Measurements from ENCODE around the gene COL1A2.

The COL1A2 gene

GRCh38 chr7:94394437-94395140 lies at the start of gene COL1A2:
Gene COL1A2, plus strand, starts transcription at chr7:94394895. Its CDS starts 137 bp downstream, at chr7:94395032.
- in situ Hi-C loops (cut with HindIII; ENCODE audit: low sequenced_read_pairs): no loop called here

- in situ Hi-C loops (cut with HindIII; ENCODE audit: low sequenced_read_pairs): no loop called here
These were observed 48.8 kb upstream of the COL1A2 start for GRCh38 chr7:94345907-94346306.

DNA sequence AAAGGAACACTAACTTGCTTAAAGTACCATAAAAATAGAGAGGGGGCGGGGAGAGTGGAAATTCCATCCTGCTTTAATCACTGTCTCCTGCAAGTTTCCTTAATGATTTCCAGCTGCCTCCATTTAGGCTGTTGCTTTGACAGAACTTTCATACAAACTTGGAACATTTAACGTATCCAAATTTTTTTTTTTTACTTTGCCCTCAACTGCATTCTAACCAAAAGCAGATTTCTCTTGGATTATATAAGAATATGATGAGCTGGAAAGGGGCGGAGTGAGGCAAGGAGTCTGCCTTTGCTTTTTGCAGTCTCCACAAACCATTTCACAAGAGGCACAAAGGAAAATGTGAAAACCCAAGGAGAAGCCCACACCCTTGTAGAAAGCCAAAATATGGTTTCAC lies 46.6 kb upstream of the COL1A2 start:
- in situ Hi-C loops (cut with HindIII; ENCODE audit: low sequenced_read_pairs): no loop called here

DNA sequence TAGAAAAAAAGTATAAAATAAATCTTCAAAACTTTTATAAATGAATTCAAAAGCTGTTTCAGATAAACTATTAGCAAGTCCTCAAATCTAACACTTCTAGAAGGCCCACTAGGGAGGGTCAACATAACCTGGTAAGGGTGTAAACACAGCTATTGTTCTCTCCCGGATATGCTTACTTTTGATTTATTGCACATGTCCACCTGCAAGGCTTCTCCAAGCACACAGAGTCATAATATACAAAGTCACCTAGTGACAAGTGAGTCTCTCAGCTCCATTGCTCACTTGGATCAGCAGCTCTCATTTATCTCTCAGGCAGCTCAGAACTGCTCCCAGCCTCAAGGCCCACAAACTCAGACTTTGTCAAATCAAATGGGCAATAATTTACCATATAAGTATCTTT lies 44.0 kb upstream of the COL1A2 start:
- in situ Hi-C loops (cut with HindIII; ENCODE audit: low sequenced_read_pairs): no loop called here

GRCh38 chr7:94351703-94352102 lies 43.0 kb upstream of the COL1A2 start:
- in situ Hi-C loops (cut with HindIII; ENCODE audit: low sequenced_read_pairs): no loop called here

DNA sequence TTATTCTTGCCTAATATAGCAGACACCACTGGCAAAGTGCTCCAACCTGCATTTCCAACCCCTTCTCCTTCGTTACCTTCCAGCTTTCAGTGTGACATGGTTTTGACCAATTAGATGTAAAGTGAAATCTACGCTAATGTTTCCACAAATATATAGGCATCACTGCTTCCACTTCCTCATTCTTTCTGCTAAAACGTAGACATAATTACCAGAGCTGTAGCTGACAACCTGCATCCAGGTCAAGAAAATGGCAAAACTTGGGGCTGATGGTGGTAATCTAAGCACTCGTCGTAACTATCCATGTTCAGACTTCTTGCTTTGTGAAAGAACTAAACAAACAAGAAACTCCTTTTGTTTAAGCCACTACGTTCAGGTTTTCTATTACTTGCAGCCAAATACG lies 41.8 kb upstream of the COL1A2 start:
- in situ Hi-C loops (cut with HindIII; ENCODE audit: low sequenced_read_pairs): no loop called here

DNA sequence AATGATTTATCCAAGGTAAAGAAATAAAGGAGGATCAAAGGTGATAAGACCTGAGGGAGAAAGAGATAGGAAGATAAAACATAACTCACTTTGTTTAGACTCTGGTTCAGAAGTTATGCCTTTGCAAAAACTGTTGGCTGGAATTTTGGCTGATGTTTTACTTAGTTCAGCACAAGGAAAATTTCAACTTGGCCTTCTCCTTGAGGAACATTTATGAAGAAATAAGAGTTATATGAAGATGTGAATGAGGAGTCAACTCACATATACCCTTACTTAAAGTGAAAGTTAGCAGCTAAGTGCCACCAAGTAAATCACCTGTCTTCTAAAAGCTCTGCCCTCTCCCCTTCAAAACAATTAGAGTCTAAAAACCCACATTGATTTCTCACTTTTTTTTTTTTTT lies 39.7 kb upstream of the COL1A2 start:
- in situ Hi-C loops (cut with HindIII; ENCODE audit: low sequenced_read_pairs): no loop called here

DNA sequence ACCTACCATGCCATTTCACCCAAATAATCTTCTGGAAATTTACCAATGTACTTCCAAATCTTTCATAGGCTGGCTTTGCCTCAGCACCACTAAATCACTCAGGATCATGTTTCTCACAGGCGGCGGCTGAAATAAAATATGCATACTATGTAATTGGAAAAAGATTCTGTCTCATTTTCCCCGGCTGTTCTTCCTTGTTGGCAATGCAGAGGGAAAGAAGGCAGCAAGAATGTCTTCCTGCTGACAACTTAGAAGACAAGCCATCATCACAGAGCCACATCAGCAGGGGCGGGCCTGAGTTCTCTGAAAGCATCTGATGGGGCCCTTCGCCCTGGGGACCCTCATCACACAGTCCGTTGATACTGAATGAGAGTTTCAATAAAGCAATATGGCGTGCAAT lies 39.2 kb upstream of the COL1A2 start:
- in situ Hi-C loops (cut with HindIII; ENCODE audit: low sequenced_read_pairs): no loop called here

- in situ Hi-C loops (cut with HindIII; ENCODE audit: low sequenced_read_pairs): no loop called here
These were observed 37.6 kb upstream of the COL1A2 start for GRCh38 chr7:94357076-94357475.

- in situ Hi-C loops (cut with HindIII; ENCODE audit: low sequenced_read_pairs): no loop called here
These were observed 33.8 kb upstream of the COL1A2 start for GRCh38 chr7:94360926-94361325.

- in situ Hi-C loops (cut with HindIII; ENCODE audit: low sequenced_read_pairs): no loop called here
These were observed 32.4 kb upstream of the COL1A2 start for GRCh38 chr7:94362276-94362675.

DNA sequence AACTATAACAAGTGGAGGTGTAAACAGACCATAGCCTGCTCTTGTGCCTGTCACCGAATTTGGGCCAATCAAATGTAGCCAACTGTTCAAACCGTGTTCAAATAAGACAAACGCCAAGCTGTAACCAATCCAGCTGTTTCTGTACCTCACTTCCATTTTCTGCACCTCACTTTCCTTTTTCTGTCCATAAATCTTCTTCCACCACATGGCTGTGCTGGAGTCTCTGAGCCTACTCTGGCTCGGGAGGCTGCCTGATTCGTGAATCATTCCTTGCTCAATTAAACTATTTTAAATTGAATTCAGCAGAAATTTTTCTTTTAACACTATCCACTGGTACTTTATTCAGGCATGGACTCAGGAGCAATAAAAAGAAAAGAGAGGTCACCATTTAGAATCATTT lies 29.9 kb upstream of the COL1A2 start:
- in situ Hi-C loops (cut with HindIII; ENCODE audit: low sequenced_read_pairs): no loop called here

- in situ Hi-C loops (cut with HindIII; ENCODE audit: low sequenced_read_pairs): no loop called here
These were observed 28.5 kb upstream of the COL1A2 start for GRCh38 chr7:94366163-94366562.

GRCh38 chr7:94366832-94367231 lies 27.9 kb upstream of the COL1A2 start:
- in situ Hi-C loops (cut with HindIII; ENCODE audit: low sequenced_read_pairs): no loop called here

DNA sequence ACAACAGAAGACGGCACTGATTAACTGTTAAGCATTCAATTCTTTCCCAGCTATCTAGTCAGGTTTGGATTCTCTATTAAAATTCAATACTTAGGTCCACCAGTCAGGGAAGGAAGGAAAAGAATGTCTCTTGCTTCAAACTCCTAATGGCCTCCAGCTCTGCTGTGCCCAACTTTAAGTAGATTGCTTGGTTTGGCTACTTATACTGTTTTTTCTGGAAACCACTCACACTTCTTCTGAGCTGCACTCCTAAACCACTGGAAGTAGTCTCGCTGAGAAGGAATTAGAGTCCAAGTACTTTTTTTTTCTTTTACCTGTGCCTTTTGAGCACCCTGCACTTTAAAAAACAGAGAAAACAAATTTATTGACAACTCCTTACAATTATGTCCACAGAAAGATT lies 26.7 kb upstream of the COL1A2 start:
- in situ Hi-C loops (cut with HindIII; ENCODE audit: low sequenced_read_pairs): no loop called here

GRCh38 chr7:94368371-94368791 lies 26.3 kb upstream of the COL1A2 start:
- in situ Hi-C loops (cut with HindIII; ENCODE audit: low sequenced_read_pairs): no loop called here

DNA sequence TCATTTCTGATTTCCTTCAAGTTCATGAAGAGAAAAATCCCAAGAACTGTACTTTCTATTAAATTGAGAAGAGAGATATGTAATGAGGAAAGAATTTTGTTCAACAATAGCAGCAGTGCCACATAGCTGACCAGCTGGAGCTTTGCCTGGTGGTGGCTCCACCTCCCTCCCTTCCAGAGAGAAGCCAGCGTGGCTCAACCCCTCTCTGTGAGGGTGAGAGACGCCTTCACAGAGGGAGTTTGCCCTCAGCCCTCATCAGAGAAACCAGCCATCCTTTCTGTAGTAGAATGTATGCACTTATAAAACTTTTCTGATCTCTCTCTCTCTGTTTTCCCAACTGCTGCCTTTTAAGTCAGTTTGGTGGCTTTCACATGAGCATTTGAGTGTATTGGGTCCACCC lies 20.5 kb upstream of the COL1A2 start:
- in situ Hi-C loops (cut with HindIII; ENCODE audit: low sequenced_read_pairs): no loop called here

DNA sequence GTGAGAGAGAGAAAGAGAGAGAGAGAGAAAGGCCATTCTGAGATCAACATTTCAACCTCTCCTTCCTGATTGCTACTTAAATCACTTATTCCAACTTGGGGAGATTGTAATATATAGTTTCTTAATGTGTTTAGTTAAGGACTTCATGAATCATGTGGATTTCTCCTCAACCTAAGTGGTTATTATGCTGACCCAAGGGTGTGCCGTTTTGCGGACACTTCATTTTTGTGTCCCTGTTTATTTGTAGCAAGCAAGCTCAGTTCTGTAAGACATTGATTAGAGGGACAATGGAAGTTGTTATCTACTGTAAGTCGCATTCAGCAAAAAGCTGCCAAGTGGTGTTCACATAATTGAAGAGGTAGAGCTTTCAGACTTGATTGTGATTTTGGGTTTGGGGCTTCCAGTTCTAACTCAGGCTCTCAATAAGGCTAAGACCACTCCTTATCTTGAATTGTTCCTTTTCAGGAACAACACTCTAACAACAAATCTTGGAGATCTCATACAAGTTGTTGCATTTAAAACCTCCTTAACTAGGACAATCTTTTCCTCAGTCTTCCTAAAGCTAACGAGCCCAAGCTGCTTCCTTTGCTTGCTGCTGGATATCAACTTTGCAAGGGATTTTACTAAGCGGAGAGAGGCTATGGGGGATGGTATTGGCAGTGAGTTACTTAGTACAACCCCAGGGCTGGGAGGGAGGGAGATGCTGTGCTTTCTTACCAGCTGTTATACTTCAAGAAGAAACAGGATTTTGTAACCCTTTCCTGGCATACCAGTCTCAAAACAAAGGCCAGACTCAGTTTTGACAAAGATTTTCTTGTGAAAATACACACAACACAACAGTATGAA lies 19.8 kb upstream of the COL1A2 start:
- in situ Hi-C loops (cut with HindIII; ENCODE audit: low sequenced_read_pairs): no loop called here

GRCh38 chr7:94375691-94376090 lies 19.0 kb upstream of the COL1A2 start:
- in situ Hi-C loops (cut with HindIII; ENCODE audit: low sequenced_read_pairs): no loop called here

- in situ Hi-C loops (cut with HindIII; ENCODE audit: low sequenced_read_pairs): no loop called here
These were observed 18.4 kb upstream of the COL1A2 start for GRCh38 chr7:94376281-94376680.

DNA sequence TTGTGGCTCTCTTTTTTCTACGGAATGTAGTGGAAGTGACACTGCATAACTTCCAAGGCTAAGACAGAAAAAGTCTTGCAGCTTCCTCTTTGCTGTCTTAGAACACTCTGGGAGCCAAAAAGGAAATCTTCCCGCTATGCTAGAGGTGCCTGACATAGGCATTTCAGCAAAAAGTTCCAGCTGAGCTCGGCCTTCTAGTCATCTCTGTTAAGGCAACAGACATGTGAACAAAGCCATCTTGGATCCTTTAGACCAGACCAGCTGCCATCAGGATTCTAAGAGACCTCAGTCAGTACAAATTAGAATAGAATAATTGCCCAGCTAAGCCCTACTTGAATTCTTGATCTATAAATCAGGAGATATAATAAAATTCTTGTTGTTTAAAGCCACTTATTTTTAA lies 16.3 kb upstream of the COL1A2 start:
- in situ Hi-C loops (cut with HindIII; ENCODE audit: low sequenced_read_pairs): no loop called here

DNA sequence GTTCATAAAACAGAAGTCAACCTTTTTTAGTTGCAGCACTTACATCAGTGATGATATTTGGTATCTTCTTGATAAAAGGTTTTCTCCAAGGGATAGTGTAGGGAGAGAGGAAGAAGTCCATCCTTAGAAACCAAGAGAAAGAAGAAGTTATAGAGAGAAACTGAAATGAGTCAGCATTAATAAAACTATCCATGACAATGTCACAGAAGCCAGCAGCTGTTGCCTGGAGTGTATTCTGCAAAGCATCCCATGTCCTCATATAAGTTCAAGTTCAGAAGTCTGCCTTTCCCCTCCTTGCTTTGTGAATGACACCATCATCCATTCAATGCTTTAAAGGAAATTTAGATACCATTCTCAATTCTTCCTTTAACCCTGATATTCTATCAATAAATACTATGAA lies 14.4 kb upstream of the COL1A2 start:
- in situ Hi-C loops (cut with HindIII; ENCODE audit: low sequenced_read_pairs): no loop called here
